HEK293 (cell line): ENCODE measurements around the gene TSPAN11.

Experiments used
- ATF2 ChIP-seq: fragments of 450-650 bp; formaldehyde crosslinking; IDR thresholded peaks from 2 replicates; pipeline ENCODE4 v1.5.1; 2016; ENCODE audit warnings: missing biosample characterization, missing genetic modification characterization, low read depth
- SALL2 ChIP-seq: fragments of 450-650 bp; formaldehyde crosslinking; IDR thresholded peaks from 2 replicates; pipeline ENCODE4 v1.5.0; 2017; ENCODE audit warnings: missing biosample characterization, mild to moderate bottlenecking, missing genetic modification characterization, borderline replicate concordance
- YY1 ChIP-seq: fragments of 450-650 bp; formaldehyde crosslinking; IDR thresholded peaks from 2 replicates; pipeline ENCODE4 v1.5.1; 2018; ENCODE audit warnings: missing biosample characterization, missing genetic modification characterization
- ZBTB10 ChIP-seq: fragments of 450-650 bp; formaldehyde crosslinking; IDR thresholded peaks from 2 replicates; pipeline ENCODE4 v1.5.1; 2016; ENCODE audit warnings: missing biosample characterization, missing genetic modification characterization
- ZNF140 ChIP-seq: fragments of 450-650 bp; formaldehyde crosslinking; IDR thresholded peaks from 2 replicates; pipeline ENCODE4 v1.5.1; 2016; ENCODE audit warnings: missing biosample characterization, missing genetic modification characterization
- ZNF24 ChIP-seq: fragments of 450-650 bp; formaldehyde crosslinking; IDR thresholded peaks from 2 replicates; pipeline ENCODE4 v1.5.1; 2016; ENCODE audit warnings: missing biosample characterization, missing genetic modification characterization
- ZNF747 ChIP-seq: fragments of 450-650 bp; formaldehyde crosslinking; IDR thresholded peaks from 2 replicates; pipeline ENCODE4 v1.5.1; 2016; ENCODE audit warnings: missing biosample characterization, missing genetic modification characterization
- TF ChIP-seq, protein P1 (sequence below): fragments of 450-650 bp; formaldehyde crosslinking; IDR thresholded peaks from 2 replicates; pipeline ENCODE4 v1.5.1; 2016; ENCODE audit warnings: missing biosample characterization, missing genetic modification characterization
- TF ChIP-seq, protein P2 (sequence below): fragments of 450-650 bp; formaldehyde crosslinking; IDR thresholded peaks from 2 replicates; pipeline ENCODE4 v1.5.1; 2016; ENCODE audit warnings: missing biosample characterization, missing genetic modification characterization
- TF ChIP-seq, protein P3 (sequence below): fragments of 450-650 bp; formaldehyde crosslinking; conservative IDR thresholded peaks from 2 replicates; pipeline ENCODE4 v1.5.1; 2016; ENCODE audit warnings: low read depth, missing biosample characterization, missing genetic modification characterization

DNA sequence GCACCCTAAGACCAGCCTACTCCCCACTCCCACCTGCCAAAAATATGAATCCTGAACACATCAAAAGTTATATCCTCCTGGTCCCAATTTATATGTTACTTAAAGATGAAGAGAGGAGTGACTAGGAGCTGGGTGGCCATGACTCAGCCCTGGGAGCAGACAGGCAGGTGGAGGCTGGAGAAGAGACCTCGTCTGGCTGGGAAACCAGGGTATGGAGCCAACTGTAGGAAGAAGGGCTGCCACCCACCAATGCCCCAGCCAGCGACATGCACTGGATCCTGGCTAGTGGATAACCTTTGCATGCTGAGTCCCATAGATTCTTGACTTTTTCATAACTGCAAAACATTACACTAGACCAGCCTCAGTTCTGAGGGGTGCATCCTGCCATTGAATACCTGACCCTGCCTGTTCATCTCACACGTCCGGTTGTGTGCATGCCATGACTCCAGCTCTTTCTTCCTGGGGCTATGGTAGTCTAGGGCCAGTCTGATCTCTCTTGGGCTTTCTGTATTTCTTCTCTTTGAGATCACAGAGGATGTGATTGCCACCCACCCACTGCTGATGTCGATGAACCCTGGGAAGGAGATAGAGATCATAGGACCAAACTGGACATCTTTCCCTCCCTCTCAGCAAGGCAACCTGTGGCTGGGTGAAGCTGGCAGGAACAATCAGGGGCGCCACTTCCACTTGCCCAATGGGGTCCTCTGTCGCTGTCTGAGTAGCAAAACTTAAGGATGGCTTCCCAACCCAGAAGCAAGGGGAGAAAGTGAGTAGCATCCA is 77.5 kb downstream of the TSPAN11 start:
- TF ChIP-seq, protein P1, sequence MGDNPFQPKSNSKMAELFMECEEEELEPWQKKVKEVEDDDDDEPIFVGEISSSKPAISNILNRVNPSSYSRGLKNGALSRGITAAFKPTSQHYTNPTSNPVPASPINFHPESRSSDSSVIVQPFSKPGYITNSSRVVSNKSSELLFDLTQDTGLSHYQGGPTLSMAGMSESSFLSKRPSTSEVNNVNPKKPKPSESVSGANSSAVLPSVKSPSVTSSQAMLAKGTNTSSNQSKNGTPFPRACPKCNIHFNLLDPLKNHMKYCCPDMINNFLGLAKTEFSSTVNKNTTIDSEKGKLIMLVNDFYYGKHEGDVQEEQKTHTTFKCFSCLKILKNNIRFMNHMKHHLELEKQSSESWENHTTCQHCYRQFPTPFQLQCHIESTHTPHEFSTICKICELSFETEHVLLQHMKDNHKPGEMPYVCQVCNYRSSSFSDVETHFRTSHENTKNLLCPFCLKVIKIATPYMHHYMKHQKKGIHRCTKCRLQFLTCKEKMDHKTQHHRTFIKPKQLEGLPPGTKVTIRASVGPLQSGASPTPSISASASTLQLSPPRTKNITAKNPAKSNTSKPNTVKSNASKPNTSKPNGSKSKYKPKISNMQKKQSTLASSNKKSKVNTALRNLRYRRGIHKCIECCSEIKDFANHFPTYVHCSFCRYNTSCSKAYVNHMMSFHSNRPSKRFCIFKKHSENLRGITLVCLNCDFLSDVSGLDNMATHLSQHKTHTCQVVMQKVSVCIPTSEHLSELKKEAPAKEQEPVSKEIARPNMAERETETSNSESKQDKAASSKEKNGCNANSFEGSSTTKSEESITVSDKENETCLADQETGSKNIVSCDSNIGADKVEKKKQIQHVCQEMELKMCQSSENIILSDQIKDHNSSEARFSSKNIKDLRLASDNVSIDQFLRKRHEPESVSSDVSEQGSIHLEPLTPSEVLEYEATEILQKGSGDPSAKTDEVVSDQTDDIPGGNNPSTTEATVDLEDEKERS (tag by site-specific recombination): no peak
- TF ChIP-seq, protein P2, sequence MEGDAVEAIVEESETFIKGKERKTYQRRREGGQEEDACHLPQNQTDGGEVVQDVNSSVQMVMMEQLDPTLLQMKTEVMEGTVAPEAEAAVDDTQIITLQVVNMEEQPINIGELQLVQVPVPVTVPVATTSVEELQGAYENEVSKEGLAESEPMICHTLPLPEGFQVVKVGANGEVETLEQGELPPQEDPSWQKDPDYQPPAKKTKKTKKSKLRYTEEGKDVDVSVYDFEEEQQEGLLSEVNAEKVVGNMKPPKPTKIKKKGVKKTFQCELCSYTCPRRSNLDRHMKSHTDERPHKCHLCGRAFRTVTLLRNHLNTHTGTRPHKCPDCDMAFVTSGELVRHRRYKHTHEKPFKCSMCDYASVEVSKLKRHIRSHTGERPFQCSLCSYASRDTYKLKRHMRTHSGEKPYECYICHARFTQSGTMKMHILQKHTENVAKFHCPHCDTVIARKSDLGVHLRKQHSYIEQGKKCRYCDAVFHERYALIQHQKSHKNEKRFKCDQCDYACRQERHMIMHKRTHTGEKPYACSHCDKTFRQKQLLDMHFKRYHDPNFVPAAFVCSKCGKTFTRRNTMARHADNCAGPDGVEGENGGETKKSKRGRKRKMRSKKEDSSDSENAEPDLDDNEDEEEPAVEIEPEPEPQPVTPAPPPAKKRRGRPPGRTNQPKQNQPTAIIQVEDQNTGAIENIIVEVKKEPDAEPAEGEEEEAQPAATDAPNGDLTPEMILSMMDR (tag by site-specific recombination): no peak
- TF ChIP-seq YY1 (tag by site-specific recombination) (no peak), SALL2 (no peak), ATF2 (no peak), ZNF747 (tag by site-specific recombination) (no peak), ZNF140 (tag by site-specific recombination) (no peak), ZBTB10 (tag by site-specific recombination) (no peak), ZNF24 (tag by site-specific recombination) (no peak)
- TF ChIP-seq, protein P3, sequence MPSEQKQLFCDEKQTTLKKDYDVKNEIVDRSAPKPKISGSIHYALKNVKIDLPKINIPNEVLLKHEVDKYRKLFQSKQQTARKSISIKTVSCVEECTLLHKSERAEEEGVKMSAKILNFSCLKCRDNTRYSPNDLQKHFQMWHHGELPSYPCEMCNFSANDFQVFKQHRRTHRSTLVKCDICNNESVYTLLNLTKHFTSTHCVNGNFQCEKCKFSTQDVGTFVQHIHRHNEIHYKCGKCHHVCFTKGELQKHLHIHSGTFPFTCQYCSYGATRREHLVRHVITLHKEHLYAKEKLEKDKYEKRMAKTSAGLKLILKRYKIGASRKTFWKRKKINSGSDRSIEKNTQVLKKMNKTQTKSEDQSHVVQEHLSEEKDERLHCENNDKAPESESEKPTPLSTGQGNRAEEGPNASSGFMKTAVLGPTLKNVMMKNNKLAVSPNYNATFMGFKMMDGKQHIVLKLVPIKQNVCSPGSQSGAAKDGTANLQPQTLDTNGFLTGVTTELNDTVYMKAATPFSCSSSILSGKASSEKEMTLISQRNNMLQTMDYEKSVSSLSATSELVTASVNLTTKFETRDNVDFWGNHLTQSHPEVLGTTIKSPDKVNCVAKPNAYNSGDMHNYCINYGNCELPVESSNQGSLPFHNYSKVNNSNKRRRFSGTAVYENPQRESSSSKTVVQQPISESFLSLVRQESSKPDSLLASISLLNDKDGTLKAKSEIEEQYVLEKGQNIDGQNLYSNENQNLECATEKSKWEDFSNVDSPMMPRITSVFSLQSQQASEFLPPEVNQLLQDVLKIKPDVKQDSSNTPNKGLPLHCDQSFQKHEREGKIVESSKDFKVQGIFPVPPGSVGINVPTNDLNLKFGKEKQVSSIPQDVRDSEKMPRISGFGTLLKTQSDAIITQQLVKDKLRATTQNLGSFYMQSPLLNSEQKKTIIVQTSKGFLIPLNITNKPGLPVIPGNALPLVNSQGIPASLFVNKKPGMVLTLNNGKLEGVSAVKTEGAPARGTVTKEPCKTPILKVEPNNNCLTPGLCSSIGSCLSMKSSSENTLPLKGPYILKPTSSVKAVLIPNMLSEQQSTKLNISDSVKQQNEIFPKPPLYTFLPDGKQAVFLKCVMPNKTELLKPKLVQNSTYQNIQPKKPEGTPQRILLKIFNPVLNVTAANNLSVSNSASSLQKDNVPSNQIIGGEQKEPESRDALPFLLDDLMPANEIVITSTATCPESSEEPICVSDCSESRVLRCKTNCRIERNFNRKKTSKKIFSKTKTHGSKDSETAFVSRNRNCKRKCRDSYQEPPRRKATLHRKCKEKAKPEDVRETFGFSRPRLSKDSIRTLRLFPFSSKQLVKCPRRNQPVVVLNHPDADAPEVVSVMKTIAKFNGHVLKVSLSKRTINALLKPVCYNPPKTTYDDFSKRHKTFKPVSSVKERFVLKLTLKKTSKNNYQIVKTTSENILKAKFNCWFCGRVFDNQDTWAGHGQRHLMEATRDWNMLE (tag by site-specific recombination): no peak
